KMS-11 (cell line): ENCODE data around the gene SMTNL1.

Experiments
- H2AFZ ChIP-seq: fragments of 200-600 bp; sonication (generic); 2 replicates; pipeline ENCODE4 v1.6.1; 2016; ENCODE audit warnings: antibody characterized with exemption, mixed run types, low read depth
- H3K27ac ChIP-seq: fragments of 200-600 bp; sonication (generic); 2 replicates; pipeline ENCODE4 v1.6.1; 2016; ENCODE audit warnings: mild to moderate bottlenecking, mixed run types
- H3K27me3 ChIP-seq: fragments of 200-600 bp; sonication (generic); 2 replicates; pipeline ENCODE4 v1.6.1; 2017; ENCODE audit warnings: mild to moderate bottlenecking, low read depth, mixed run types, moderate library complexity; ENCODE audit not compliant: insufficient read depth
- H3K36me3 ChIP-seq: fragments of 200-600 bp; sonication (generic); 2 replicates; pipeline ENCODE4 v1.6.1; 2017; ENCODE audit warnings: mild to moderate bottlenecking, mixed run types; ENCODE audit not compliant: insufficient read depth
- H3K4me1 ChIP-seq: fragments of 200-600 bp; sonication (generic); 2 replicates; pipeline ENCODE4 v1.6.1; 2016; ENCODE audit warnings: mild to moderate bottlenecking, low read depth, mixed run types; ENCODE audit not compliant: poor library complexity, severe bottlenecking
- H3K4me2 ChIP-seq: fragments of 200-600 bp; sonication (generic); 2 replicates; pipeline ENCODE4 v1.7.0; 2016; ENCODE audit warnings: mild to moderate bottlenecking, mixed run types
- H3K4me3 ChIP-seq: fragments of 200-600 bp; sonication (generic); IDR thresholded peaks from 2 replicates; pipeline ENCODE4 v1.6.1; 2017; ENCODE audit warnings: low read depth, low read length, mixed read lengths; ENCODE audit not compliant: insufficient read depth
- H3K79me2 ChIP-seq: fragments of 200-600 bp; sonication (generic); 2 replicates; pipeline ENCODE4 v1.6.1; 2016; ENCODE audit warnings: low read depth, mixed run types; ENCODE audit not compliant: insufficient read depth
- H3K9ac ChIP-seq: fragments of 200-600 bp; sonication (generic); 2 replicates; pipeline ENCODE4 v1.6.1; 2016; ENCODE audit warnings: mild to moderate bottlenecking, mixed run types
- H4K20me1 ChIP-seq: fragments of 200-600 bp; sonication (generic); 2 replicates; pipeline ENCODE4 v1.6.1; 2016; ENCODE audit warnings: mild to moderate bottlenecking, mixed run types; ENCODE audit not compliant: insufficient read depth
- CTCF ChIP-seq: fragments of 200-600 bp; sonication (generic); conservative IDR thresholded peaks from 2 replicates; pipeline ENCODE4 v1.6.1; 2017; ENCODE audit warnings: low read depth, mild to moderate bottlenecking, antibody characterized with exemption, low read length, moderate library complexity, mixed read lengths

The SMTNL1 gene

DNA sequence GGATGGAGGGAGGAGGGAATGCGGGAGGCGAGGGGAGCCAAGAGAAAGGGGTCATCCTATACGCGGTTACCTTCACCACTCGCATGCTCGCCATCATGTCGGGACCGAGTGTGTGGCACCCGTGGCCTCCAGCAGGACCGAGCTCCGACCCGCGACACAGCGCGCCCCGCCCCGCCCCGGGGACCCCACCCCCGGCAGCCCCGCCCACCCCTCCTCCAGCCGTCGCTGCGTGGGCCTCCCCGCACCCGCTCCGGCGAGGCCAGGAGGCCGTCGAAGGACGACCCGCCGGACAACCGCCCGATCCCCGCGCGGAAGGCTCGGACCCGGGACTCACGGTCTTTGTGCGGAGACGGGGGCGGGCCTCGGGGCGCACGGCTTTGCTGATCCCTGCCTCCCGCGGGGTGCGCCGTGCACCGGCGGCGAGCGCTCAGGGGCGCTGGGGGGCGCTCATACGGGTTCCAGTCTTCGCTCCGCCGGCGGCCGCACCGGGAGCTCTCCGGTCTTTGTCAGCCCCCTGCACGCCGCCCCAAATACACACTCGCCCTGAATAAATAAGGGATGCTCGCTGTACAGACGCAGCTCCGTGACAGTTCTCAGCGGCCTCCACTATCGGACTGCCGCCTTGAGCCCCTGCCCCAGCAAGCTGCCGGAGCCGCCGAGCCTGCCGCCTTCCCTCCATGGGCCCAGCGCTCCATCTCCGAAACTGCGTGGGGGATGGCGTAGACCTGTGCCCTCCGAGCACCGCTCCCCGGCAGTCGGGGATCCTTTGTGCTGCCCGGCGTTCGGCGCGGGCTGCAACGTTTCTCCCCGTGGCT lies 30.3 kb downstream of the SMTNL1 start, which contains the start of gene UBE2L6:
UBE2L6 (minus strand) TSS at position 158 of the 815 bp plus-strand sequence; CDS start at position 97, 61 bp downstream.
- H3K36me3 ChIP-seq: no peaks in the 10 kb centered on the region
- H4K20me1 ChIP-seq: no peaks in the 10 kb centered on the region
- H3K79me2 ChIP-seq: peaks cover 27% of the 10 kb centered on the region
- H2AFZ ChIP-seq: peak within 1 kb of the TSS; percentile 97
- H3K4me2 ChIP-seq: peak within 1 kb of the TSS; percentile 99
- H3K4me1 ChIP-seq: peaks cover 17% of the 10 kb centered on the region
- peak; percentile 95; the same call in 1 of the 2 replicates for TF ChIP-seq CTCF
- H3K4me3 ChIP-seq: no peak within 1 kb of the TSS
- H3K27me3 ChIP-seq: no peaks in the 10 kb centered on the region
- peak within 1 kb of the TSS; percentile 79; the same call in 1 of the 2 replicates for H3K9ac ChIP-seq
- H3K27ac ChIP-seq: peak within 1 kb of the TSS; percentile 73

DNA sequence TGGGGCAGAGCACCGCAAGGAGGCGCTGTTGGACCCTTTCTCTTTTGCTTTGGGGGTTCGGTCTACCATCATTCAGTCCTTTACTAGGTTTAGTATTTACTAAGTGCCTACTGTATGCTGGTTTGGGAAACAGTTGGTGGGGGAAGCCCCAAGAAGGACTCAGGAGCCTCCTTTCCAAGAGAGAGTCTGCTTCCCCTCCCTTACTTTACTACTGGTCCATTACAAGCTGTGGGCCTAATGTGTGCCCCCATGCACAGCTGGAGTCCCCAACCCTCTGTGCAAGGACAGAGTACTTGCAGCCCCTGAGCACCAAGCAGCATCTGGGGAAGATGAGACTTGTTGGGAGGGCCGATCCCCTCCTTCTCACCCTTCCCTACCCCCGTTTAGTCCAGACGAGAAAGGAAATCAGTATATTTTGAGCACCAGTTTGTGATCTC lies 31.0 kb downstream of the SMTNL1 start:
- Histone ChIP-seq H3K9ac (peak overlapping the region; percentile 79; the same call in 1 of the 2 replicates), H3K4me3 (no peak overlapping the region), H3K27me3 (no peaks in the 10 kb centered on the region), H3K4me1 (peaks cover 17% of the 10 kb centered on the region), H3K36me3 (no peaks in the 10 kb centered on the region), H3K4me2 (peak overlapping the region; percentile 80), H3K27ac (peak overlapping the region; percentile 73), H2AFZ (peak overlapping the region; percentile 97), H3K79me2 (peaks cover 21% of the 10 kb centered on the region), H4K20me1 (no peaks in the 10 kb centered on the region)
- TF ChIP-seq CTCF: peak; percentile 56

GRCh38 chr11:57571606-57572005 lies 34.2 kb downstream of the SMTNL1 start:
- no peaks in the 10 kb centered on the region for H3K36me3 ChIP-seq
- H3K4me1 ChIP-seq: peaks cover 4% of the 10 kb centered on the region
- H3K79me2 ChIP-seq: peaks cover 6% of the 10 kb centered on the region; the same call in 1 of the 2 replicates
- H2AFZ ChIP-seq: no peak overlapping the region
- H3K4me2 ChIP-seq: no peak overlapping the region
- no peak for TF ChIP-seq CTCF
- H3K4me3 ChIP-seq: no peak overlapping the region
- no peak overlapping the region for H3K27ac ChIP-seq
- no peaks in the 10 kb centered on the region for H3K27me3 ChIP-seq
- H4K20me1 ChIP-seq: no peaks in the 10 kb centered on the region
- no peak overlapping the region for H3K9ac ChIP-seq

GRCh38 chr11:57574061-57574460 lies 36.7 kb downstream of the SMTNL1 start:
- H3K27ac ChIP-seq: no peak overlapping the region
- H3K4me3 ChIP-seq: no peak overlapping the region
- no peak for TF ChIP-seq CTCF
- no peak overlapping the region for H2AFZ ChIP-seq
- no peaks in the 10 kb centered on the region for H3K4me1 ChIP-seq
- H4K20me1 ChIP-seq: no peaks in the 10 kb centered on the region
- no peak overlapping the region for H3K4me2 ChIP-seq
- H3K79me2 ChIP-seq: no peaks in the 10 kb centered on the region
- H3K36me3 ChIP-seq: no peaks in the 10 kb centered on the region
- no peak overlapping the region for H3K9ac ChIP-seq
- no peaks in the 10 kb centered on the region for H3K27me3 ChIP-seq
